ENCODE results near the gene IRF7. TPM values are rescaled to one million over a fixed set of nuclear protein-coding genes. Genes with fewer than 3 reads are reported as not detected.

IRF7 gene
- total RNA-seq, 5 donors from 2014 or later (not counting 1 experiment from before 2014, with no cell fraction given) = 58.9 to 128 (median 73.7) TPM

DNA sequence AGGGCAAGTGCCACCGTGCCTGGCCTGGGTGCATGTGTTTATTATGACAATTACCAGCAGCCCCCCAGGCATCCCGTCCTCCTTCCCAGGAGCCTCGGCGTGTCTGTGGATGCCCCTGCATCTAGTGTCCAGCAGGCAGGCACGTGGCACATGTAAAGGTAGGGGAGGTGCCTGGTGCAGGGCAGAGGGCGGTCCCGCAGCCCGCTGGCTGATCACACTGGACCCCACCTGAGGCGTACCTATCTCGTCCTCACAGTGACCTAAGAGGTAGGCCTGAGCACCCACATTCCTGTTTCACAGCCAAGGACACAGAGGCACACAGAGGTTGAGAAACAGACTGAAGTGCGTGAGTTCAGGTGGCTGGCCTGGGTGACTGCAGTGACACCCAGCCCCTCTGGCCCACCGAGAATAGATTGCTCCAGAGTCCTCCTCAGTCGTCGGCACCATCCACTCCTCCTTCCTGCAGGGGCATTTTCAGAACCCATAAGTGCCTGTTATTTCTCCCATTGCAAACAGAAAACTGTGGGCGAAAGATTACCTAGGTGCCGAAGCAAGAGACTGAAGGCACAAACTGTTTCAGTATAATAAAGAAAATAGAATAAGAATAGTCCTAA, 42.5 kb downstream of the IRF7 start:
- ATAC-seq (replicated peaks in 1 of 4) (no peak), DNase-seq (no peak)
- Mint-ChIP-seq H3K36me3 (no peaks in the 10 kb centered on the region), H3K9me3 (no peaks in the 10 kb centered on the region), H3K27ac (no peak overlapping the region), H3K4me3 (no peak overlapping the region), H3K27me3 (peaks cover 0 to 5% of the 10 kb centered on the region in 2 donors), H3K4me1 (peaks cover 28 to 30% (median 30%) of the 10 kb centered on the region in 3 donors)
- H3K27ac ChIP-seq (ENCODE audit: low read length) = no peak overlapping the region
- peaks cover 18 to 49% of the 10 kb centered on the region in 2 experiments for H3K4me1 ChIP-seq (ENCODE audit: control insufficient read depth in 1 of 2, extremely low read depth in 1 of 2, insufficient read depth in 2 of 2, low read length in 2 of 2)
- H3K4me3 ChIP-seq (ENCODE audit: control insufficient read depth in 1 of 2, extremely low read depth in 1 of 2, low read length in 1 of 2) = no peak overlapping the region
- POLR2A ChIA-PET = interaction anchor here in 1 of 2 donors (0.6 kb wide), 1 partner anchor 160 kb away, joined by 6 read pairs; no protein-coding TSS in a partner anchor
- peaks cover 0 to 2% of the 10 kb centered on the region in 2 donors for H3K36me3 ChIP-seq (ENCODE audit: control insufficient read depth in 2 of 2, extremely low read depth in 1 of 2, insufficient read depth in 1 of 2, low read length in 1 of 2)
- CTCF ChIA-PET = no interaction called here
- H3K9me3 ChIP-seq = no peaks in the 10 kb centered on the region
- 96% methylated on average over 13 of the region's 16 CpGs for WGBS (ENCODE audit: insufficient coverage)
- peaks cover 0 to 17% of the 10 kb centered on the region in 2 experiments for H3K27me3 ChIP-seq (replicated peaks in 1 of 2; ENCODE audit: control insufficient read depth in 2 of 2, extremely low read depth in 1 of 2, insufficient read depth in 2 of 2, low read length in 1 of 2)

DNA sequence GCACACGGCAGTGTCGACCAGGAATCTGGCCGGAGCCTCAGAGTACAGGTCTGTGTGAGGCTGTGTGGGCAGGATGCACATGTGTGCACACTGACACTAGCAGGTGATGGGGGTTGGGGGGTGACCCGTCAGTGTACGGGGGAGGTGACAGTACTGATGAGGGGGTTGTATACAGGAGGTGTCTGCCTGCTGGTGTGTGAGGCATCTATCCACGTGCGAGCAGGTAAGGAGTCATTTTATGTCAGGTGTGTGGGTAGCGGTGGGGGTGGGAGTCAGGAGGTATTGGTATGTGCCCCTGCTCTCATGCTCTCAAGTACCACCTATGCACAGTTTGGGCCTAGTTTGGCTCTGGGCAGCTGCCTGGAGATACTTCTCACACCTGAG, 44.0 kb downstream of the IRF7 start:
- no peak for ATAC-seq (replicated peaks in 1 of 4)
- Histone ChIP-seq H3K27ac (ENCODE audit: low read length) (no peak overlapping the region), H3K4me1 (ENCODE audit: control insufficient read depth in 1 of 2, extremely low read depth in 1 of 2, insufficient read depth in 2 of 2, low read length in 2 of 2) (peaks cover 7 to 40% of the 10 kb centered on the region in 2 experiments), H3K4me3 (ENCODE audit: control insufficient read depth in 1 of 2, extremely low read depth in 1 of 2, low read length in 1 of 2) (no peak overlapping the region), H3K27me3 (replicated peaks in 1 of 2; ENCODE audit: control insufficient read depth in 2 of 2, extremely low read depth in 1 of 2, insufficient read depth in 2 of 2, low read length in 1 of 2) (peaks cover 0 to 17% of the 10 kb centered on the region in 2 experiments), H3K36me3 (ENCODE audit: control insufficient read depth in 2 of 2, extremely low read depth in 1 of 2, insufficient read depth in 1 of 2, low read length in 1 of 2) (no peaks in the 10 kb centered on the region), H3K9me3 (no peaks in the 10 kb centered on the region)
- H3K27me3 Mint-ChIP-seq = peaks cover 0 to 5% of the 10 kb centered on the region in 2 donors
- H3K27ac Mint-ChIP-seq = no peak overlapping the region
- peaks cover 18 to 23% (median 18%) of the 10 kb centered on the region in 3 donors for H3K4me1 Mint-ChIP-seq
- H3K9me3 Mint-ChIP-seq = no peaks in the 10 kb centered on the region
- CTCF ChIA-PET = no interaction called here
- H3K36me3 Mint-ChIP-seq = no peaks in the 10 kb centered on the region
- WGBS (ENCODE audit: insufficient coverage) = 71% methylated on average over 6 of the region's 8 CpGs
- POLR2A ChIA-PET = no interaction called here
- H3K4me3 Mint-ChIP-seq = peak overlapping the region in 1 of 3 donors; percentile 17
- DNase-seq = no peak

- no peaks in the 10 kb centered on the region for H3K36me3 ChIP-seq (ENCODE audit: control insufficient read depth in 2 of 2, extremely low read depth in 1 of 2, insufficient read depth in 1 of 2, low read length in 1 of 2)
- POLR2A ChIA-PET = interaction anchor here in 1 of 2 donors (0.5 kb wide), 1 partner anchor 22 kb away, joined by 3 read pairs; no protein-coding TSS in a partner anchor
- no peaks in the 10 kb centered on the region for H3K9me3 ChIP-seq
- WGBS (ENCODE audit: insufficient coverage) = 54% methylated on average over 36 of the region's 36 CpGs
- no peak for DNase-seq
- ATAC-seq (replicated peaks in 1 of 4) = no peak
- H3K27ac Mint-ChIP-seq = peak overlapping the region; percentile 36 to 61
- no peaks in the 10 kb centered on the region for H3K9me3 Mint-ChIP-seq
- peaks cover 8 to 12% (median 8%) of the 10 kb centered on the region in 3 donors for H3K4me1 Mint-ChIP-seq
- CTCF ChIA-PET = no interaction called here
- no peaks in the 10 kb centered on the region for H3K27me3 Mint-ChIP-seq
- H3K36me3 Mint-ChIP-seq = no peaks in the 10 kb centered on the region
- H3K4me3 ChIP-seq (ENCODE audit: control insufficient read depth in 1 of 2, extremely low read depth in 1 of 2, low read length in 1 of 2) = peak overlapping the region; percentile 67 to 69
- peak overlapping the region; percentile 74 for H3K27ac ChIP-seq (ENCODE audit: low read length)
- H3K4me1 ChIP-seq (ENCODE audit: control insufficient read depth in 1 of 2, extremely low read depth in 1 of 2, insufficient read depth in 2 of 2, low read length in 2 of 2) = peaks cover 2 to 27% of the 10 kb centered on the region in 2 experiments
- peak overlapping the region; percentile 68 to 79 (median 69) for H3K4me3 Mint-ChIP-seq
- peaks cover 0 to 9% of the 10 kb centered on the region in 2 experiments for H3K27me3 ChIP-seq (replicated peaks in 1 of 2; ENCODE audit: control insufficient read depth in 2 of 2, extremely low read depth in 1 of 2, insufficient read depth in 2 of 2, low read length in 1 of 2)
Observed at GRCh38 chr11:569158-569885, 46.4 kb downstream of the IRF7 start.

DNA sequence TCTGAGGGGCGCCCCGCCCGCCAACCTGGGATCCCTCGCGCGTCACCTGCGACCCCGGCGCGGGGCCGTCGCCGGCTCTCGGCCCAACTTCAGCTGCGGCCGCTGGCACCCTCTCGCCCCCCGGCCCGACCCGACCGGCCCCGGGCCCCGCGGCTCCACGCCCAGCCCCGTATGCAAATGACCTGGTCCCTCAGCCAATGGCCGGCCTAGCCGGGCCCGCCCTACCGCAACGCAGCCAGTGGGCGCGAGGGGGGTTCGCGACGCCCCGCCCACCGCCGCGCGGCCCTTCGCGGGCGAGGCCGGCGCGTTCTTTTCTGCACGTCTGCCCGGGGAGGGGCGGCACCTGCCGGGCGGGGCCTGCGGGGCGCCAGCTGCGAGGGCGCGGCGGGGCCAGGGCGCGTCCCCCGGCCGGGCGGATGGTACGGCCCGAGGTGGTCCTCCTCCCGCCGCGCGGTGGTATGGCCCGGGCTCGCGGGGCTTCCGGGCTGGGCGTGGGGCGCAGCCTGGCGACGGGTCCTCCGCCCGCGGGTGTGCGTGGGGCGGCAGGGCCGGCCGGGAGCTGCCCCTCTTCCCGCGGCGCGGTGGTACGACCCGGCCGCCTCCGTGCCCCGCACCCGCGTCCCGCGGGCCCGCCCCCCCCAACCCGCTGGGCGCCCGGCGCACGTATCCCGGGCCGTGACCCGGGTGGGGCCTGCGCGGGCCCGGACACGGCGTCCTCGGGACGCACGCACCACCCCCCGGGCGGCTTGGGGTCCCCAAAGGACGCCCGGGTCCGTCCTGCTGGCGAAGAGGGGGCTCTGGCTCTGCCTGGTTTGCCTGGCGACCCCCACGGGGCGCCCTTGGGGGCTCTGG, 47.2 kb downstream of the IRF7 start:
- Histone ChIP-seq H3K27ac (ENCODE audit: low read length) (peak overlapping the region; percentile 74), H3K9me3 (no peaks in the 10 kb centered on the region), H3K4me3 (ENCODE audit: control insufficient read depth in 1 of 2, extremely low read depth in 1 of 2, low read length in 1 of 2) (peak overlapping the region; percentile 67 to 69), H3K36me3 (ENCODE audit: control insufficient read depth in 2 of 2, extremely low read depth in 1 of 2, insufficient read depth in 1 of 2, low read length in 1 of 2) (peaks cover 5 to 8% of the 10 kb centered on the region in 2 donors), H3K27me3 (replicated peaks in 1 of 2; ENCODE audit: control insufficient read depth in 2 of 2, extremely low read depth in 1 of 2, insufficient read depth in 2 of 2, low read length in 1 of 2) (peaks cover 0 to 7% of the 10 kb centered on the region in 2 experiments), H3K4me1 (ENCODE audit: control insufficient read depth in 1 of 2, extremely low read depth in 1 of 2, insufficient read depth in 2 of 2, low read length in 2 of 2) (peaks cover 0 to 23% of the 10 kb centered on the region in 2 experiments)
- ATAC-seq (replicated peaks in 1 of 4) = peak; percentile 89 to 94 (median 91)
- WGBS (ENCODE audit: insufficient coverage) = under 1% methylated on average over 123 of the region's 123 CpGs
- H3K9me3 Mint-ChIP-seq = no peaks in the 10 kb centered on the region
- DNase-seq = peak; percentile 77 to 97 (median 89)
- H3K4me3 Mint-ChIP-seq = peak overlapping the region; percentile 68 to 79 (median 69)
- POLR2A ChIA-PET = interaction anchor here in 1 of 2 donors (0.5 kb wide), 1 partner anchor 22 kb away, joined by 3 read pairs; no protein-coding TSS in a partner anchor
- peaks cover 2% of the 10 kb centered on the region for H3K36me3 Mint-ChIP-seq
- peak overlapping the region in 1 of 2 donors; percentile 61 for H3K27ac Mint-ChIP-seq
- H3K27me3 Mint-ChIP-seq = no peaks in the 10 kb centered on the region
- CTCF ChIA-PET = no interaction called here
- H3K4me1 Mint-ChIP-seq = peaks cover 4 to 11% (median 6%) of the 10 kb centered on the region in 3 donors

DNA sequence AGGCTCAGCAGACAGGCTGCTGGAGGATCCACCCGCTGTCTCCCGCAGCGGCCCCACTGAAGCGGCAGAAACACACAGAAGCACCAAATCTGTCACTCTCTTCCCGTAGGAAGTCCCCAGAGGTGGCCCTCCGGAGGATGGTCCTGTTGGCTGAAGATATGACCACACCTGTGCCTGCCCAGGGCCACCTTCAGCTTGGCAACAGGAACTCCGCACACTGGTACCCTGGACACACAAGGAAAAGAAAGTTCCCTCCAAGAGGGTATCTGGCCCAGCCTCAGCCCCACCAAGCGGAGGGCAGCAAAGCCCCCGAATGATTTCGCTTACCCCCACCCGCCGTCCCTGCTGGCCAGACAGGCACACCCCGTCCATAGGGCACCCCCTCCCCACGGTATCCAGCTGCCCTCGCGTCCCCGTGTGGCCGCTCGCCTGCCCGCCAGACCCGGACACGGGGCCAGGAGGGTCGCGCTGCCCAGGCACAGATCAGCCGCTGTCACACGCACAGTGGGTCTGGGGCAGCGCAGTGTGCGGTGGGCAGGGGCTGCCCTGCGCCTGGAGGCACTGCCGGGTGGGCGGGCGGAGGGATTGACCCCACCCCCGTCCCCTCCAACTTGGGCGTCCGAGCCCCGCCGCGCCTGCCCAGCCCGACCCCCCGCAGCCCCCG, 48.0 kb downstream of the IRF7 start:
- Mint-ChIP-seq H3K36me3 (peaks cover 2% of the 10 kb centered on the region), H3K27ac (peak overlapping the region; percentile 75 to 90), H3K4me3 (peak overlapping the region; percentile 56 to 75 (median 65)), H3K9me3 (no peaks in the 10 kb centered on the region), H3K4me1 (peaks cover 0 to 12% (median 3%) of the 10 kb centered on the region in 3 donors), H3K27me3 (no peaks in the 10 kb centered on the region)
- Histone ChIP-seq H3K27me3 (replicated peaks in 1 of 2; ENCODE audit: control insufficient read depth in 2 of 2, extremely low read depth in 1 of 2, insufficient read depth in 2 of 2, low read length in 1 of 2) (peaks cover 0 to 5% of the 10 kb centered on the region in 2 experiments), H3K36me3 (ENCODE audit: control insufficient read depth in 2 of 2, extremely low read depth in 1 of 2, insufficient read depth in 1 of 2, low read length in 1 of 2) (peaks cover 11 to 12% of the 10 kb centered on the region in 2 donors), H3K9me3 (no peaks in the 10 kb centered on the region), H3K4me1 (ENCODE audit: control insufficient read depth in 1 of 2, extremely low read depth in 1 of 2, insufficient read depth in 2 of 2, low read length in 2 of 2) (peaks cover 0 to 18% of the 10 kb centered on the region in 2 experiments), H3K27ac (ENCODE audit: low read length) (no peak overlapping the region), H3K4me3 (ENCODE audit: control insufficient read depth in 1 of 2, extremely low read depth in 1 of 2, low read length in 1 of 2) (no peak overlapping the region)
- ATAC-seq (replicated peaks in 1 of 4) (peak in 1 of 4 experiments; percentile 1), DNase-seq (peak in 1 of 35 experiments; percentile 54)
- 41% methylated on average over 40 of the region's 41 CpGs for WGBS (ENCODE audit: insufficient coverage)
- POLR2A ChIA-PET = no interaction called here
- CTCF ChIA-PET = no interaction called here
